Measurements from ENCODE around the gene CDH4.

CDH4 gene

GRCh38 chr20:61746147-61746646 lies 494.1 kb downstream of the CDH4 start:
- DNase-seq (ENCODE audit: low read depth in 1 of 2, low spot score in 1 of 2): no peak
- in situ Hi-C loops (cut with HindIII; ENCODE audit: low pct_unique_long_range_greater_than_20kb, low sequenced_read_pairs): no loop called here
- TF ChIP-seq JUND (IDR thresholded peaks at IDR 0.05; ENCODE audit: low read depth): no peak

GRCh38 chr20:61746781-61747180 lies 494.7 kb downstream of the CDH4 start:
- in situ Hi-C loops (cut with HindIII; ENCODE audit: low pct_unique_long_range_greater_than_20kb, low sequenced_read_pairs): no loop called here

GRCh38 chr20:61748376-61748775 lies 496.3 kb downstream of the CDH4 start:
- DNase-seq (ENCODE audit: low read depth in 1 of 2, low spot score in 1 of 2): no peak
- no peak for TF ChIP-seq JUND (IDR thresholded peaks at IDR 0.05; ENCODE audit: low read depth)
- in situ Hi-C loops (cut with HindIII; ENCODE audit: low pct_unique_long_range_greater_than_20kb, low sequenced_read_pairs): no loop called here

More at GRCh38 chr20:61746781-61747180, 494.7 kb downstream of the CDH4 start:
- no peak for DNase-seq (ENCODE audit: low read depth in 1 of 2, low spot score in 1 of 2)
- no peak for TF ChIP-seq JUND (IDR thresholded peaks at IDR 0.05; ENCODE audit: low read depth)

- in situ Hi-C loops (cut with HindIII; ENCODE audit: low pct_unique_long_range_greater_than_20kb, low sequenced_read_pairs): no loop called here
- no peak for DNase-seq (ENCODE audit: low read depth in 1 of 2, low spot score in 1 of 2)
- no peak for TF ChIP-seq JUND (IDR thresholded peaks at IDR 0.05; ENCODE audit: low read depth)
Observed at GRCh38 chr20:61749406-61750075, 497.5 kb downstream of the CDH4 start.

GRCh38 chr20:61750093-61750492 lies 498.0 kb downstream of the CDH4 start:
- in situ Hi-C loops (cut with HindIII; ENCODE audit: low pct_unique_long_range_greater_than_20kb, low sequenced_read_pairs): no loop called here
- no peak for TF ChIP-seq JUND (IDR thresholded peaks at IDR 0.05; ENCODE audit: low read depth)
- no peak for DNase-seq (ENCODE audit: low read depth in 1 of 2, low spot score in 1 of 2)

- no peak for TF ChIP-seq JUND (IDR thresholded peaks at IDR 0.05; ENCODE audit: low read depth)
- in situ Hi-C loops (cut with HindIII; ENCODE audit: low pct_unique_long_range_greater_than_20kb, low sequenced_read_pairs): no loop called here
Observed at GRCh38 chr20:61752576-61752975, 500.5 kb downstream of the CDH4 start.

GRCh38 chr20:61753316-61753942 lies 501.4 kb downstream of the CDH4 start:
- in situ Hi-C loops (cut with HindIII; ENCODE audit: low pct_unique_long_range_greater_than_20kb, low sequenced_read_pairs): no loop called here
- no peak for DNase-seq (ENCODE audit: low read depth in 1 of 2, low spot score in 1 of 2)
- TF ChIP-seq JUND (IDR thresholded peaks at IDR 0.05; ENCODE audit: low read depth): no peak

More at GRCh38 chr20:61752576-61752975, 500.5 kb downstream of the CDH4 start:
- DNase-seq (ENCODE audit: low read depth in 1 of 2, low spot score in 1 of 2): no peak

GRCh38 chr20:61753987-61754956 lies 502.2 kb downstream of the CDH4 start:
- DNase-seq (ENCODE audit: low read depth in 1 of 2, low spot score in 1 of 2): no peak
- TF ChIP-seq JUND (IDR thresholded peaks at IDR 0.05; ENCODE audit: low read depth): no peak
- in situ Hi-C loops (cut with HindIII; ENCODE audit: low pct_unique_long_range_greater_than_20kb, low sequenced_read_pairs): no loop called here

GRCh38 chr20:61754976-61755778 lies 503.1 kb downstream of the CDH4 start:
- no peak for TF ChIP-seq JUND (IDR thresholded peaks at IDR 0.05; ENCODE audit: low read depth)
- in situ Hi-C loops (cut with HindIII; ENCODE audit: low pct_unique_long_range_greater_than_20kb, low sequenced_read_pairs): no loop called here
- DNase-seq (ENCODE audit: low read depth in 1 of 2, low spot score in 1 of 2): no peak

- TF ChIP-seq JUND (IDR thresholded peaks at IDR 0.05; ENCODE audit: low read depth): no peak
- in situ Hi-C loops (cut with HindIII; ENCODE audit: low pct_unique_long_range_greater_than_20kb, low sequenced_read_pairs): no loop called here
- DNase-seq (ENCODE audit: low read depth in 1 of 2, low spot score in 1 of 2): no peak
Observed at GRCh38 chr20:61755971-61756845, 504.1 kb downstream of the CDH4 start.

Measured in T47D (cell line).